Activated T-cell treated with anti-CD3 and anti-CD28 coated beads for 4 hours (primary cell): ENCODE measurements around the gene PRIM1.
"Not testable (repeated sequence)": the region's sequence is repeated elsewhere in the genome, so short reads cannot be mapped to it uniquely, and the experiment has no call there.

Experiments
- DNase-seq: peaks from one replicate; pipeline ENCODE4 v3.0.0-alpha.2; 2020

The PRIM1 gene

DNA sequence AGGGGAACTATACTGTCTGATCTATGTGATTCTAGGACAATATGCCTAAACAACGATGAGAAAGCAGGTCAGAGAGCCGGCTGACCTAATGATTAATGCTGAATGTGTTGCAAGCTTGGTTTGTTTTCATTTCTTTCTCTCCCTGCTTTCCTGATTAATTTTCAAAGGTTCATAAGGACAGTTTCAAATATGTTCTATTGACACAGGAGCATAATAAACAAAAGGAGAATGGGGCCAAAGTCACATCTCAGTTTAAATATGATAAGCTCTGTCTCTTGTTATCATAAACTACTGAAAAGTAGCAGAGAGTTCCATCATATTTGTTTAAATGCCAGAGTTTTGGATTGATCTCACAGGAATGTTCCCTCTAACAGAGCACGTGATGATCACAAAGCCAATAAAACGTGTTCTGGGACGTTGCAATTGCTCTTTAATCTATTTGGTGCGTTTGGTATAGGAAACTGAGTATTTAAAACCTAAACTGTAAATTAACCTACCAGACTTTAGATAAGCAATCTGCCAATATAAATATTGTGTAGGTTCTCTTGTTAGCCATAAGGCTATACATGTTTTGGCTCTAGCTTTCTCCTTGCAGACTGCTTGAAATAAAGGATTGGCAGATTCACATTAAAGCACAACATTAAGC is 7.3 kb upstream of the PRIM1 start:
- DNase-seq, result no peak

DNA sequence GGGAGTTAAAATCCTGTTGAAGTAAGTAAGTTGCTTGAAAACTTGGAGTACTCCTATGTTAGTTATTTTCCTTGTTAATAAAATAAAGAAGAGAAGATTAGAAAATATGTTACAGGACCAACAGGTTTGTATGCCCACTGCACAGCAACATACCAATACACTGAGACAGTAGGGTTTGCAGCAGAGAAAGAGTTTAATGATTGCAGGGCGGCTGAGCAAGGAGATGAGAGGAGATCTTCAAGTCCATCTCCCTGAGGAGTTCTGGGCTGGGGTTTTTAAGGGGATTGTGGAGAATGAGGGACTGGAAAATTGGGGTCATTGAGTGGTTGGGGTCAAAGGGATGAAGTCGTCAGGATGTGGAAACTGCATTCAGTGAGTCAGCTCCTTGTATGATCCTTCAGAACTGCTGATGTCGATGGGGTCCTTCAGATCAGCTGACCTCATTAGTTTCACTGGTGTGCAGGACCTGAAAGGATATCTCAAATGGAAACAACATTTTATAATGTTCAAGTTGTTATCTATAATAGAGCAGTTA is 6.7 kb upstream of the PRIM1 start:
- DNase-seq, result no peak

GRCh38 chr12:56757971-56758370 is 5.8 kb upstream of the PRIM1 start:
- DNase-seq, result not testable (repeated sequence)

GRCh38 chr12:56753566-56753965 is 1.4 kb upstream of the PRIM1 start:
- DNase-seq, result no peak

DNA sequence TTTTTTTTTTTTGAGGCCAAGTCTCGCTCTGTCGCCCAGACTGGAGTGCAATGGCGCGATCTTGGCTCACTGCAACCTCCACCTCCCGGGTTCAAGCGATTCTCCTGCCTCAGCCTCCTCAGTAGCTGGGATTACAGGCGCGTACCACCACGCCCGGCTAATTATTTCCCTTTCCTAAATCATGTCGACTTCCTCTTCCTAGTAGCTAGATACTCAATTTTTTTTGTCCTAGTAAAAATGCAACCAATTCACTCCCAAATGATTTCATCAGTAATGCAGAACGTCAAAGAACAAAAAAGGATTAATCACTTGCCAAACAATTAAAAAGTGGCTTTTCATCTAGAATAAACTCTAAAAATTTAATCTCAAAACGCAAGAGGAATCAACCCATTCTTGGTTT is 1.5 kb downstream of the PRIM1 start:
- not testable (repeated sequence) for DNase-seq

DNA sequence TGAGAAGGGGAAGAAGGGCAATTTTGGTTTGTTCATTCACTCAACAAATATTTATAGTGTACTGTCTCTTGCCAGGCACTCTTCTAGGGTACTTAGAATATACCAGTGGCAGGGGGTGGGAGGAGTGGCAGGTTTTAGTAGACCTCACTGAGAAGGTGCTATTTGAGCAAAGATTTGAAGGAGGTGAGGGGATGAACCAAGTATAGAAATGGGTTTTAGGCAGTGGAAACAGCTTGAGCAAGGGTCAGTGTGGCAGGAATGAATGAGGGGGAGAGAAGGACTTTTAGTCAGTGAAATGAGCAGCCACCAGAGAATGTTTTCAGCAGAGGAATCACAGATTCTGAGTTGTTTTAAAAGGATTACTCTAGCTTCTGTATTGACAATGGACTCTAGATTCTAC is 2.3 kb downstream of the PRIM1 start:
- no peak for DNase-seq

DNA sequence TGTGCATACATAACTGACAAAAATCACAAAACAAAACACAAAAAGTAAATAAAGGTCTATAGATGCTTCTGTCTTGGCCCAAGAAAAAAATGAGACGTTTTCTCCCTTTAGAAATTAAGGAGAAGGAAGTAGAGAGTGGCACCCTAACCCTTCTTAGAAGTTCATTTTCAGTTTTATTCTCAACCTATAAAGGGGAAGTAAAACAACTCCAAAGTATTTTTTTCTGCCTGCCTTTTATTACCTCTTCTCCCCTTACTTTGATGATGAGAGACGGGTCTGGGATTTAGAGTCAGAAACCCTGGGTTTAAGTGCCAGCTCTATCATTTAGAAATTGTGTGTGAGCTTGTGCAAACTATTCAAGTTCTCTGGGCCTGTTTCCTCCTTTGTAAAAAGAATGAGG is 2.8 kb downstream of the PRIM1 start:
- DNase-seq, result no peak

- no peak for DNase-seq
These were observed 23.8 kb downstream of the PRIM1 start for GRCh38 chr12:56728139-56728861.

DNA sequence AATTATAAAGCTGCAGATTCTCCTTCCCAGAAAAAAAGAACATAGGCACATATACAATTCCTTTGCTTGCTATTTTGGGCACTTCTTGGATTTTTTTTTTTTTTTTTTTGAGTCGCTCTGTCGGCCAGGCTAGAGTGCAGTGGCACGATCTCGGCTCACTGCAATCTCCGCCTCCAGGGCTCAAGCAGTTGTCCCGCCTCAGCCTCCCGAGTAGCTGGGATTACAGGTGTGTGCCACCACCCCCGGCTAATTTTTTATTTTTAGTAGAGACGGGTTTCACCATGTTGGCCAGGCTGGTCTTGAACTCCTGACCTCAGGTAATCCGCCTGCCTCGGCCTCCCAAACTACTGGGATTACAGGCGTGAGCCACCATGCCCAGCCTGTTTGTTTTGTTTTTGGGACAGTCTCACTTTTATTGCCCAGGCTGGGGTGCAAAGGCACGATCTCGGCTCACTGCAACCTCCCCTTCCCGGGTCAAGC is 25.9 kb downstream of the PRIM1 start:
- DNase-seq, result not testable (repeated sequence)

DNA sequence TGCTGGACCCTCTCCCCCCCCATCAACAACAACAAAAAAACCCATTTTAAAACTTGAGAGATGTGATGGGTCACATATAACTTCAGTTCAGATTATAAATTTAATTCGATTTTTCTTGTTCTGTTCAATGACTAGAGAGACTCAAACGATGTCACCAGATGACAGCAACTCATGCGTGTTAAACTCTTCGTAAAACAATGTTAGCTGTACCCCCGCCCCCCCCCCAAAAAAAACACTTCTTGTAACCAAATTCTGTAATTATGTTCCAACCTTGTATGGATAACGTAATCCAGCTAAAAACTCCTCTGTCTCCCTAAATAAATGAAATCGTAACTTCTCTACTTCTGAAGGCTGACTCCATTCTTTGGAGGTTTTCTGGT is 26.4 kb downstream of the PRIM1 start:
- DNase-seq, result no peak

DNA sequence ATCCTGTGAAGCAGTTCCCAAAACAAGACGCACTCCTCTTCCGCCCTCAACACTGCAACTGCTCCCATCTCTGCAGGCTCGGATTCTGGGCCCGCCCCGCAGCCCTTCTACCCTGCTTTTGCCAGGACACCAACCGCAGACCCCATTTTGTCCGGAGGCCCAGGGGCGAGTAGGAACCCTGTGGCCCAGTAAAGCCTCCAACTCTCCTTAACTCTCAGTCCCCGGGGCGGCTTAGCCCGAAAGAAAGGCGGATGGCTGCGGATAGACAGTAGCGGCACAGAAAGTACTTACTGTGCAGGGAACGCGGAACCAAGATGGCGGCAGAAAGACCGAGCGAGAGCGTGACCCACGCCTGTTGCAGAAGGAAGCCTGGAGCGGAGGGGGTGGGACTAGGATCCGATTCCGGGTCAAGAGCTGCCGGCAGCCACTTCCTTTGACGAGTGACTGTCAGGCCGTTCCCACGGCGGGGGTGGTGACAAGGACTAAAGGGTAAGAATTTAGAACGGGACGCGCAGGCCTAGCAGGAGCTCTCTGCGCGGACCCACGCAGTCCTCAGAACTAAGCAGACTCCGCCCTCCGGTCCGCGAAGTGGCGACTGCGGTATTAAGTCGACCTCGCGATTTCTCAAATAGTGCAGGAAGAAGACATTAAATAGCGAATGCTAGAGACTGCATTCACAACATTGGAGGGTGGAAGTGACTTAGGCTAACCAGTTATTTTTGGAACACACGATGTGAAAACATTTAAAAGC is 27.0 kb downstream of the PRIM1 start, which contains the start of gene NACA:
Gene NACA, minus strand, starts transcription at position 328 of the 751 bp plus-strand sequence. CDS start 778 bp downstream, outside the sequence.
- DNase-seq, result peak; percentile 95

DNA sequence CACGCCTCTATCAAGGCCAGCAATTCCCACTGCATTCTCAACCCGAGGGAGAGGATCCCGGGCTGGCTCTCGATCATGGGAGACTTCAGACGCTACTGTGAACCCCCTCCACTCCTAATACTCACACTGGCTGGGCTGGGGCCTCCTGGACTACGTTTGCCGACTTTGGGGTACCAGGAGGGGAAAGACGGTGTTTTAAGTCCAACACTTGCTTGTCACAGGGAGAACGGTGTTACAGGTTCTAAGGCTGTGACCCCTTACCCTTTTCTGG is 27.5 kb downstream of the PRIM1 start:
- DNase-seq, result no peak

GRCh38 chr12:56723889-56724700 is 28.0 kb downstream of the PRIM1 start:
- no peak for DNase-seq

GRCh38 chr12:56723352-56723751 is 28.8 kb downstream of the PRIM1 start:
- no peak for DNase-seq

GRCh38 chr12:56722832-56723231 is 29.3 kb downstream of the PRIM1 start:
- no peak for DNase-seq

- DNase-seq, result no peak
These were observed 30.4 kb downstream of the PRIM1 start for GRCh38 chr12:56721721-56722120.

- no peak for DNase-seq
These were observed 30.9 kb downstream of the PRIM1 start for GRCh38 chr12:56721216-56721615.

DNA sequence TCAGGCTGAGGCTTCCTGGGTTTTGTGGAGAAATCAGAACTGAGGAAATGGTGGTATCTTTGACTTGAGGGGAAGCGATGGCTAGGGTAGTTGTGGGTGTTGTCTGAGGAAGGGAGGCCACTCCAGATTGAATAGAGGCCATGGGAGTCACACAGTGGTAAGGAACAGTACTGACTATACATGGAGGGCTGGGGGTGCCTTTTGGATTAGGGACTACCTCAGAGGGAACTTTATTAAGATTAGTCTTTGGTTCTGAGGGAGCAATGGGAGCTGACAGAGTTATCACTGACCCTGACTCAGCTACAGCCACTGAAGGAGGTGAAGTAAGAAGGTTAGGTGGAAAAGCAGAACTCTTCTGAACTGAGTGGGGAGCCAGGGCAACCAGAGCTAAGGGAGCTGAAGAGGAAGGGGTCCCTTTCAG is 31.4 kb downstream of the PRIM1 start:
- no peak for DNase-seq

DNA sequence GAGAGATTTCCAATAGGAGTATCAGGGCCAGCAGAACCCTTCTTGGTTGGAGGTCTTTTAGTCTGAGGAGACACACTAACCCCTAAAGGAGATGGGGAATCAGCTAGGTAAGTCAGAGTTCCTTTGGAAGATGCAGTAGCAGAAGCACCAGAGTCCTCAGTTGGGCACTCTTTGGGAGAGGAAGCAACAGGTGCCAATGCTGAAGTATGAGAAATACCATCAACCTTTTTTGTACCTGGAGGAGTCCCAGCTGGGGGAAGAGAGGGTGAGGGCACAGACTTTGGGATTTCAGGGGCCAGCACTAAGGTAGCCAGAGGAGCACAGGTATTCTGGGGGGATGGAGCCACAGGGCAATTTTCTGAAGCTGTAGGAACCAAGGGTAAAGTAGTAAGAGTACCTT is 33.1 kb downstream of the PRIM1 start:
- no peak for DNase-seq

- DNase-seq, result no peak
These were observed 33.5 kb downstream of the PRIM1 start for GRCh38 chr12:56718636-56719035.

GRCh38 chr12:56718149-56718548 is 34.0 kb downstream of the PRIM1 start:
- DNase-seq, result no peak

GRCh38 chr12:56716933-56717880 is 34.9 kb downstream of the PRIM1 start:
- no peak for DNase-seq
